Lower leg skin (tissue), 4 donors: Measurements from ENCODE around the gene GPR137. TPM values are rescaled to one million over a fixed set of nuclear protein-coding genes. Genes with fewer than 3 reads are reported as not detected.

ENCODE experiments used
- DNase-seq, 2 donors: peaks; one replicate each; pipeline ENCODE4 v3.0.0-alpha.2; 2019; ENCODE audit warnings: low spot score in 2 of 2
- H3K4me3 ChIP-seq: fragments of 200-600 bp; sonication (generic); 2 replicates; pipeline ENCODE4 v1.5.1; 2017; ENCODE audit warnings: mild to moderate bottlenecking, low read depth; ENCODE audit not compliant: poor library complexity, severe bottlenecking
- POLR2A ChIP-seq, 2 donors: fragments of 450-650 bp; IDR thresholded peaks; one replicate each; pipeline ENCODE4 v1.6.1; 2016 to 2017; ENCODE audit warnings: antibody characterized with exemption in 2 of 2, mild to moderate bottlenecking in 1 of 2, moderate library complexity in 1 of 2
- WGBS, 2 donors: methylation state at CpG; one replicate each; pipeline ENCODE4 v1.1.5; 2018; 5-methylcytosine and 5-hydroxymethylcytosine counted together
- intact Hi-C: fragments of 100-400 bp; cut with DNase I; formaldehyde crosslinking; loops from one replicate; pipeline ENCODE4 v1.15.0; 2023; ENCODE audit warnings: low total_unique reads
- total RNA-seq, 4 donors: library from RNA; depleted of rRNA; stranded (reverse); fragments of >200 nt; gene quantifications; one replicate each; pipeline ENCODE4 v1.1.0, GENCODE V29; 2016
- TF ChIP-seq, protein P1 (sequence below), 3 donors: fragments of 450-650 bp; IDR thresholded peaks; one replicate each; pipeline ENCODE4 v1.5.1; 2016; ENCODE audit warnings: antibody characterized with exemption in 3 of 3, mild to moderate bottlenecking in 3 of 3, moderate library complexity in 2 of 3

GPR137 gene
- total RNA-seq, 4 donors from 2014 or later = 12.2 to 31.6 (median 30.4) TPM

DNA sequence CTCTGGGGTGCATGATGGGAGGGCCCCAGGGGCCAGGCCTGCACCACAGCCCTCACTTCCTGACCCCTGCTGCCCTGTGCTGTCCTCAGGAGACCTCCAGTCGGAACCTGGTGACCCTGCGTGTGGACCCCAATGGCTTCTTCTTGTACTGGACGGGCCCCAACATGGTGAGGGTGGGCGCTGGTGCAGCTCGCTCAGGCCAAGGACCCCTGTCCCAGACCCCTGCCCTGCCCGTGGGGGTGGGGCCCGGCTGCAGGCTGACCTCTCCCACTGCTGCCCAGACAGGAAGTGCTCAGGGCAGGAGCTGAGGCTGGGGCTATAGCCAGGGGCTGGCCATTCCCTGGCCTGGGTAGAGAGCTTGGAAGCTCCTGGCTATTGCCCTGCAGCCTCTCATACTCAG lies 31.3 kb upstream of the GPR137 start:
- intact Hi-C loops = no loop called here
- TF ChIP-seq, protein P1, sequence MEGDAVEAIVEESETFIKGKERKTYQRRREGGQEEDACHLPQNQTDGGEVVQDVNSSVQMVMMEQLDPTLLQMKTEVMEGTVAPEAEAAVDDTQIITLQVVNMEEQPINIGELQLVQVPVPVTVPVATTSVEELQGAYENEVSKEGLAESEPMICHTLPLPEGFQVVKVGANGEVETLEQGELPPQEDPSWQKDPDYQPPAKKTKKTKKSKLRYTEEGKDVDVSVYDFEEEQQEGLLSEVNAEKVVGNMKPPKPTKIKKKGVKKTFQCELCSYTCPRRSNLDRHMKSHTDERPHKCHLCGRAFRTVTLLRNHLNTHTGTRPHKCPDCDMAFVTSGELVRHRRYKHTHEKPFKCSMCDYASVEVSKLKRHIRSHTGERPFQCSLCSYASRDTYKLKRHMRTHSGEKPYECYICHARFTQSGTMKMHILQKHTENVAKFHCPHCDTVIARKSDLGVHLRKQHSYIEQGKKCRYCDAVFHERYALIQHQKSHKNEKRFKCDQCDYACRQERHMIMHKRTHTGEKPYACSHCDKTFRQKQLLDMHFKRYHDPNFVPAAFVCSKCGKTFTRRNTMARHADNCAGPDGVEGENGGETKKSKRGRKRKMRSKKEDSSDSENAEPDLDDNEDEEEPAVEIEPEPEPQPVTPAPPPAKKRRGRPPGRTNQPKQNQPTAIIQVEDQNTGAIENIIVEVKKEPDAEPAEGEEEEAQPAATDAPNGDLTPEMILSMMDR (IDR thresholded peaks at IDR 0.05) = no peak
- TF ChIP-seq POLR2A (IDR thresholded peaks at IDR 0.05) = no peak
- WGBS, 2 donors = 85 to 95% methylated on average over 4 to 7 of the region's 7 CpGs
- H3K4me3 ChIP-seq = no peak overlapping the region
- no peak for DNase-seq

DNA sequence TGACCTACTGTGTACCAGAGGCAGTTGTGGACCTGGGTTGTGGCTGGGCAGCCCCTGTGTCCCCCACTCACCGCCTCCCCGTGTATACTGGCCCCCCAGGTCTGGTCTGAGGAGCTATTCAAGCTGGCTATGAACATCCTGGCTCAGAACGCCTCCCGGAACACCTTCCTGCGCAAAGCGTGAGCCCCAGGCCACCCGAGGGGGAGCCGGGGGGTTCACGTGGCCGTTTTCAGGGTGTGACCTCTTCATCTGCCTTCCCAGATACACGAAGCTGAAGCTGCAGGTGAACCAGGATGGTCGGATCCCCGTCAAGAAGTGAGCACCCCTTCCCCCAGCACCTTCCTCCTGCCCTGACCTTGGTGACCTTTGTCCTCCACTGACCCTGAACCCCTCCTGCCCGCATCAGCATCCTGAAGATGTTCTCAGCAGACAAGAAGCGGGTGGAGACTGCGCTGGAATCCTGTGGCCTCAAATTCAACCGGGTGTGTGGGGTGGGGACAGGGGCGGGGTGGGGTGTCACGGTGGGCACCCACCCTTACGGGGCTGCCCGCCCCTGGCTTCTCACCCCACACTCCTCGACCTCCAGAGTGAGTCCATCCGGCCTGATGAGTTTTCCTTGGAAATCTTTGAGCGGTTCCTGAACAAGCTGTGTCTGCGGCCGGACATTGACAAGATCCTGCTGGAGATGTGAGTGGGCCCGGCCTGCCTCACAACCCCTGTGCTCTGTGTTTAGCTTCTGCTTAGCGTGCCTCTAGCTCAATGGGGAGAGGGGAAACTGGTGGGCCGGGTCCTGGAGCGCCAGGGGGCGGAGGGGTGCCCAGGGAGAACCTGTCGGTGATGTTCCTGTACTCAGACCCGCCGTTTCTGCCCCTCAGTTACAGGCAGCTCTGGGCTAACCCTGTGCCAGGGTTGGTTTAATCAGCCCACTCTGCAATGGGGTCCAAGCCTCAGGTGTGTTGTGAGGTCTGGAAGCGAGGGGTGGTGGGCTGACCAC lies 30.2 kb upstream of the GPR137 start:
- WGBS, 2 donors = 85 to 90% methylated on average over 34 to 35 of the region's 35 CpGs
- intact Hi-C loops = no loop called here

DNA sequence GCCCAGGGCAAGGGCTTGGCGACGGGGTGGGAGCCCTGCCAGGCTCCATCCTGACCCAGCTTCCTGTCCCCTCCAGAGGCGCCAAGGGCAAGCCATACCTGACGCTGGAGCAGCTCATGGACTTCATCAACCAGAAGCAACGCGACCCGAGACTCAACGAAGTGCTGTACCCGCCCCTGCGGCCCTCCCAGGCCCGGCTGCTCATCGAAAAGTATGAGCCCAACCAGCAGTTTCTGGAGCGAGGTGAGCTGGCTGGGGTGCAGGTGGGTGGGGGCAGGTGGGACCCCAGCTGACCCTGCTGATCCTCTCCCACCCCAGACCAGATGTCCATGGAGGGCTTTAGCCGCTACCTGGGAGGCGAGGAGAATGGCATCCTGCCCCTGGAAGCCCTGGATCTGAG lies 29.3 kb upstream of the GPR137 start:
- H3K4me3 ChIP-seq = no peak overlapping the region
- TF ChIP-seq, protein P1 (IDR thresholded peaks at IDR 0.05) = no peak
- no peak for TF ChIP-seq POLR2A (IDR thresholded peaks at IDR 0.05)
- WGBS, 2 donors = 76 to 85% methylated on average over 15 of the region's 15 CpGs
- intact Hi-C loops = no loop called here
- no peak for DNase-seq

More for the DNA sequence above, 30.2 kb upstream of the GPR137 start:
- no peak for TF ChIP-seq POLR2A (IDR thresholded peaks at IDR 0.05)
- TF ChIP-seq, protein P1 (IDR thresholded peaks at IDR 0.05) = no peak
- no peak overlapping the region for H3K4me3 ChIP-seq
- DNase-seq = no peak

DNA sequence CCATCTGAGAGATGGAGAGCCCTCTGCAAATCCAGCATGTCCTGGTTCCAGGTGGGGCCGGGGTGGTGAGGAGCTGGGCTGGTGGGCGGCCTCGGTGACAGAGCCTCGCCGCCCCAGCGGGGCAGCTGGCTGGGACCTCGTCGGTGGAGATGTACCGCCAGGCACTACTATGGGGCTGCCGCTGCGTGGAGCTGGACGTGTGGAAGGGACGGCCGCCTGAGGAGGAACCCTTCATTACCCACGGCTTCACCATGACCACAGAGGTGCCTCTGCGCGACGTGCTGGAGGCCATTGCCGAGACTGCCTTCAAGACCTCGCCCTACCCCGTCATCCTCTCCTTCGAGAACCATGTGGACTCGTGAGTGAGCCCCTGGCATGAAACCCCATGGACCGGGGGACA lies 27.3 kb upstream of the GPR137 start:
- 88 to 91% methylated on average over 24 of the region's 24 CpGs for WGBS, 2 donors
- no peak for DNase-seq

DNA sequence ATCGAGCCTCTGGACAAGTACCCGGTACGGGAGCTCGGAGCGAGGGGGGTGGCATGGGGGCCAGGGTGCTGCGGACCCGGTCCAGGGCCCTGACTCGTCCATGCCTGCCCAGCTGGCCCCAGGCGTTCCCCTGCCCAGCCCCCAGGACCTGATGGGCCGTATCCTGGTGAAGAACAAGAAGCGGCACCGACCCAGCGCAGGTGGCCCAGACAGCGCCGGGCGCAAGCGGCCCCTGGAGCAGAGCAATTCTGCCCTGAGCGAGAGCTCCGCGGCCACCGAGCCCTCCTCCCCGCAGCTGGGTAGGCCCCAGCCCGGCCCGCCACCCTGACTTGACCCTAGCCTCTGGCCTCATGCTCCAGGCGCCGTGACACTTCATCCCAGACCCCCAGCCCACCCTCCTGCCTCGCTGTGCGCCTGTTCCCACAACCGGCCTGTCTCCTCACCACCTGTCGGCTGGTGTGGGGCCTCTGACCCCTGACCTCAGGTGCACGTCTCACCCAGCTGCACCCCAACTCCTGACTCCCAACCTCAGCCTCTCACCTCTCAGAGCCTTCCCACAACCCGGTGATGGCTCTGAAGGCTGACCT lies 26.6 kb upstream of the GPR137 start:
- TF ChIP-seq, protein P1 (IDR thresholded peaks at IDR 0.05) = no peak
- TF ChIP-seq POLR2A (IDR thresholded peaks at IDR 0.05) = no peak
- WGBS, 2 donors = 92 to 93% methylated on average over 30 to 32 of the region's 32 CpGs
- H3K4me3 ChIP-seq = no peak overlapping the region
- no peak for DNase-seq
- intact Hi-C loops = no loop called here

More for the DNA sequence above, 27.3 kb upstream of the GPR137 start:
- H3K4me3 ChIP-seq = no peak overlapping the region
- intact Hi-C loops = no loop called here
- no peak for TF ChIP-seq POLR2A (IDR thresholded peaks at IDR 0.05)
- TF ChIP-seq, protein P1 (IDR thresholded peaks at IDR 0.05) = no peak
